ENCODE data around the gene SIRPG. TPM values are rescaled to one million over a fixed set of nuclear protein-coding genes. Genes with fewer than 3 reads are reported as not detected.

SIRPG gene
- total RNA-seq, 4 donors from 2014 or later = not detected

DNA sequence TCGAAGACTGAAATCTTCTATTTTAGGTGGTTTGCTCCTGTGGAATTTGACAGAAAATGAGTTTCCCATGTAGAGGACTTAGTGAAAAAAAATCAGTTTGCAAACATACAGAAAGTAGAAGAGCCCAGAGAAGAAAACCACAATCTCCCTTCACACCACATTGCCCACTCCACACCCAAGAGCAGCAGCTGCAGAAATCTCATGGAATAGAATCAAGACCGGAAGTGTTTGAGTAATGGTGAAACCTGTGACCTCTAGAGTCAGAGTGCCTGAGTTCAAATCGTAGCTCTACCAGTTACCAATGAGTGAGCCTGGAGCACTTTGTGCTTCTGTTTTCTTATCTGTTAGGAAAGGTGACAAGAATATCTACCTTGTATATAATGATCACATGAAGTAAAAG, 4.6 kb downstream of the SIRPG start:
- no peaks in the 10 kb centered on the region for H3K9me3 ChIP-seq
- 70% methylated on average over 3 of the region's 3 CpGs for WGBS
- H3K4me3 ChIP-seq = no peak overlapping the region
- TF ChIP-seq, protein P1, sequence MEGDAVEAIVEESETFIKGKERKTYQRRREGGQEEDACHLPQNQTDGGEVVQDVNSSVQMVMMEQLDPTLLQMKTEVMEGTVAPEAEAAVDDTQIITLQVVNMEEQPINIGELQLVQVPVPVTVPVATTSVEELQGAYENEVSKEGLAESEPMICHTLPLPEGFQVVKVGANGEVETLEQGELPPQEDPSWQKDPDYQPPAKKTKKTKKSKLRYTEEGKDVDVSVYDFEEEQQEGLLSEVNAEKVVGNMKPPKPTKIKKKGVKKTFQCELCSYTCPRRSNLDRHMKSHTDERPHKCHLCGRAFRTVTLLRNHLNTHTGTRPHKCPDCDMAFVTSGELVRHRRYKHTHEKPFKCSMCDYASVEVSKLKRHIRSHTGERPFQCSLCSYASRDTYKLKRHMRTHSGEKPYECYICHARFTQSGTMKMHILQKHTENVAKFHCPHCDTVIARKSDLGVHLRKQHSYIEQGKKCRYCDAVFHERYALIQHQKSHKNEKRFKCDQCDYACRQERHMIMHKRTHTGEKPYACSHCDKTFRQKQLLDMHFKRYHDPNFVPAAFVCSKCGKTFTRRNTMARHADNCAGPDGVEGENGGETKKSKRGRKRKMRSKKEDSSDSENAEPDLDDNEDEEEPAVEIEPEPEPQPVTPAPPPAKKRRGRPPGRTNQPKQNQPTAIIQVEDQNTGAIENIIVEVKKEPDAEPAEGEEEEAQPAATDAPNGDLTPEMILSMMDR (IDR thresholded peaks at IDR 0.05) = no peak
- no peak for TF ChIP-seq POLR2AphosphoS5 (IDR thresholded peaks at IDR 0.05)
- H3K27ac ChIP-seq = no peak overlapping the region
- DNase-seq (ENCODE audit: low spot score in 2 of 2) = no peak
- no peaks in the 10 kb centered on the region for H3K36me3 ChIP-seq
- no peaks in the 10 kb centered on the region for H3K4me1 ChIP-seq
- peaks cover 5% of the 10 kb centered on the region for H3K27me3 ChIP-seq

DNA sequence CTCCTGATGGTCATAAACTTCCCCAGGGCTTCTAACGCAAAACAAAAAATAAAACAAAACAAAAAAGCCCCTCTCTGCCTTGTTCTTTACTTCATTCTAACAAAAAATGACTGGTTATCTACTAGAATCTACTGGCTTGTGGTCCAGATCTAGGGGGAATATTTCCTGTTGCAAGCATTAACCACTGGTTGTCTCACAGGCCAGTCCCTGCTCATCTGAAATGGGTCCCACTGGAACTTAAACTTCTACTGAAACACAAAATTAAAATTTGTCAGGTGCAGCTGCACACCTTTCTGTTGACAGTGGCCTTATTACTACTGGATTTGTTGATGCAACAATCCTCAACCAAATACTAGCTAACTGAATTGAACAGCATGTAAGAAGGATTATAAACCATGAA, 5.5 kb downstream of the SIRPG start:
- H3K4me3 ChIP-seq = no peak overlapping the region
- WGBS = 53% methylated on average over 1 of the region's 1 CpG
- H3K27me3 ChIP-seq = no peaks in the 10 kb centered on the region
- no peak overlapping the region for H3K27ac ChIP-seq
- DNase-seq (ENCODE audit: low spot score in 2 of 2) = no peak
- no peaks in the 10 kb centered on the region for H3K36me3 ChIP-seq
- H3K9me3 ChIP-seq = no peaks in the 10 kb centered on the region
- no peak for TF ChIP-seq POLR2AphosphoS5 (IDR thresholded peaks at IDR 0.05)
- TF ChIP-seq EP300 (IDR thresholded peaks at IDR 0.05) = no peak
- no peak for TF ChIP-seq POLR2A (IDR thresholded peaks at IDR 0.05)
- TF ChIP-seq, protein P1 (IDR thresholded peaks at IDR 0.05) = no peak
- no peaks in the 10 kb centered on the region for H3K4me1 ChIP-seq

DNA sequence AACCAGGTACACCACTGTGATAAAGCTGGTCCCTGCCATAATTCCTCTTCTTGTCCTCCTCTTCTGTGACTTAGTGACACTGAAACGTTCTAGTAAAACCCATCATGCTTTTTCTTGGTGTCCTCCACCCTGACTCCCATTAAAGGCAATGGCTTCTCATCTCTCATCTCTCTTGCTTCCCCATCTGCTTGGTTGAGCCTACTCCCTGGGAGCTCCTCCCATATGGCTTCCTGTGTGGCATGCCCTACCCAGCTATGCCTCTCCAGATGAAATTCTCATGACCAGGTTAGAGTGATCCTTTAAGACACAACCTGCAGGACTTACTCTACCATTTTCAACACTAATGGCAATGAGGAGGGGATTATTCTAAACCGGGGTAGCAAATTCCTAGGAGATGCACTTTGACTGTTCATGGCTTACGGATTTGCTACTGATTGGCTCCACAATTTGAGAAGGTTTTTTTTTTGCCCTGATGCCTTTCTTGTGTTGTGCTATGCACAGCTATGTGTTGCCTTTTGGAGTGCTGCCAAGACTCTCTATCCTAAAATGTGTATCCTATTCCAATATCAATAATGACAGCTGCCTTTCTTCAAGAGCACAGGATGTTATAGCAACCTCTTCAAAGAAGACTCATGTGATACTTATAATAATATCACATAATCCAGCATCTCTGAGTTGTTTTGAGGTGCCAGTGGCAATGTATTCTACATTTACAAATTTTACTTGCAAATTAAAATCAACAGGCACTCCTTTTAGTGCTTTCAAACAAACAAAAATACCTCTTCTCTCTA, 6.1 kb downstream of the SIRPG start:
- WGBS = 58% methylated on average over 3 of the region's 3 CpGs
- TF ChIP-seq, protein P1 (IDR thresholded peaks at IDR 0.05) = no peak
- no peaks in the 10 kb centered on the region for H3K9me3 ChIP-seq
- DNase-seq (ENCODE audit: low spot score in 2 of 2) = no peak
- H3K4me3 ChIP-seq = no peak overlapping the region
- no peaks in the 10 kb centered on the region for H3K27me3 ChIP-seq
- H3K36me3 ChIP-seq = no peaks in the 10 kb centered on the region
- no peak overlapping the region for H3K27ac ChIP-seq
- H3K4me1 ChIP-seq = no peaks in the 10 kb centered on the region

DNA sequence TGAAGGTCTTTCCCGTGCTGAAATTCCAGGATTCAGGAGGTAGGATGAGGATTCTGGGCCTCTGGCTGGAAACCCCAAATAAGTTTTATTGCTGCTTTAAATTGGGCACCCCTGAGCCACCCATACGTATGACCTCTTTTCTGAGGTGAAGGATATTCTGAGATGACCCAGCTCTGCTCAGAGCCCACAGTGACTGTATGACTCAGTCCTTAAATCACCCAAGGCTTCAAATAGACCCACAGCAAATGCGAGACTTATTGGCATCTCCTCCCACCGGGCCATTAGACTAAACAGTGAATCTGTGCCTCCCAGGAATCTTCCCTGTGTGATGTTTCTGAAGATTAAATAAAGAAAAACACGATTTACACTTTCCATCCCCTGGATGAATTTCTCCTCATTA, 9.5 kb downstream of the SIRPG start:
- H3K27me3 ChIP-seq = peaks cover 16% of the 10 kb centered on the region
- no peak overlapping the region for H3K4me3 ChIP-seq
- DNase-seq (ENCODE audit: low spot score in 2 of 2) = no peak
- no peaks in the 10 kb centered on the region for H3K4me1 ChIP-seq
- H3K36me3 ChIP-seq = no peaks in the 10 kb centered on the region
- TF ChIP-seq POLR2A (IDR thresholded peaks at IDR 0.05) (no peak), EP300 (IDR thresholded peaks at IDR 0.05) (no peak), POLR2AphosphoS5 (IDR thresholded peaks at IDR 0.05) (no peak)
- TF ChIP-seq, protein P1 (IDR thresholded peaks at IDR 0.05) = no peak
- H3K27ac ChIP-seq = no peak overlapping the region
- 59% methylated on average over 5 of the region's 5 CpGs for WGBS
- H3K9me3 ChIP-seq = no peaks in the 10 kb centered on the region

DNA sequence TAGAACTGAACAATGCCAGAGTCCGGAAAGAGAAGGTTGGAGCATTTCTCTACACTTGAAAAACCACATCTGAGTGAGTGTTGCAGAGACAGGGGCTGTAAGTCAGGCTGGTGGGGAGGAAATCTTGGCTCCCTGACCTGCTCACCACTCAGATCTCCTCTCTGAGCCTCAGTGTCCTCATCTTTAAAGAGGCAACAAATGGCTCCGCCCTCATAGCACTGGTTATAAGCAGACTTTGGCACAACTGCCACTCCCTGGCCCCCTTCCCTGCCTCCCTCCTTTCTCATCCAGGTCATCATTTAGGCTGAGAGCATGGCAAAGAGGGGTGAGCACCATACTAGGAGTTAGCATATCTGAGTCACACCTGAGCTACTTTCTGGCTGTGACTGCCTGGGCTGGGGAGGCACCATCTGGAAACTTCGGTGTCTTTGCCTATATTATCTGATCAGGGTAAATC, 10.6 kb downstream of the SIRPG start:
- H3K27ac ChIP-seq = no peak overlapping the region
- H3K36me3 ChIP-seq = no peaks in the 10 kb centered on the region
- no peaks in the 10 kb centered on the region for H3K4me1 ChIP-seq
- 89% methylated on average over 3 of the region's 3 CpGs for WGBS
- no peak overlapping the region for H3K4me3 ChIP-seq
- TF ChIP-seq, protein P1 (IDR thresholded peaks at IDR 0.05) = no peak
- DNase-seq (ENCODE audit: low spot score in 2 of 2) = no peak
- H3K27me3 ChIP-seq = peaks cover 16% of the 10 kb centered on the region
- H3K9me3 ChIP-seq = no peaks in the 10 kb centered on the region

Data from suprapubic skin (tissue), 4 donors.